Measurements from ENCODE around the gene TIMM23.

TIMM23 gene

DNA sequence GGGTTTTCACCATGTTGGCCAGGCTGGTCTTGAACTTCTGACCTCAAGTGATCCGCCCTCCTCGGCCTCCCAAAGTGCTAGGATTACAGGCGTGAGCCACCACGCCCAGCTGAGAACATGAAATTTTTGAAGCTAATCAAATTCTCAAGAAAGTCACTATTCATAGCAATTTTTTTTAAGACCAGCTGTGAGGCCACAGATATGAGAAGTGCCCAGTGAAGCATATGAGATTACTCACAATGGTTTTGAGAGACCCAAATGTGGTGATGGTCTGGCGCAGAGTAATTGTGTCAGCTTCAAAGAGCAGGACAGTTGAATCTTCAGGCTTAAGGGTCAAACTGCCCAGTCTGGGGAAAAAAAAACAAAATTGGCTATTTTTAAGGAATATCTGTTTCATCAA, 41.9 kb downstream of the TIMM23 start:
- Histone ChIP-seq H3K27ac (ENCODE audit: low read depth, low read length) (no peak overlapping the region), H3K9me3 (ENCODE audit: control insufficient read depth, insufficient read depth, low read length) (no peaks in the 10 kb centered on the region), H3K4me3 (ENCODE audit: low read depth, low read length) (no peak overlapping the region), H3K4me1 (ENCODE audit: control insufficient read depth, insufficient read depth, low read length) (no peaks in the 10 kb centered on the region), H3K27me3 (ENCODE audit: control insufficient read depth, insufficient read depth, low read length) (no peaks in the 10 kb centered on the region), H3K9ac (ENCODE audit: low read depth, low read length) (no peak overlapping the region), H3K36me3 (ENCODE audit: control insufficient read depth, insufficient read depth, low read length) (peaks cover 63% of the 10 kb centered on the region)

DNA sequence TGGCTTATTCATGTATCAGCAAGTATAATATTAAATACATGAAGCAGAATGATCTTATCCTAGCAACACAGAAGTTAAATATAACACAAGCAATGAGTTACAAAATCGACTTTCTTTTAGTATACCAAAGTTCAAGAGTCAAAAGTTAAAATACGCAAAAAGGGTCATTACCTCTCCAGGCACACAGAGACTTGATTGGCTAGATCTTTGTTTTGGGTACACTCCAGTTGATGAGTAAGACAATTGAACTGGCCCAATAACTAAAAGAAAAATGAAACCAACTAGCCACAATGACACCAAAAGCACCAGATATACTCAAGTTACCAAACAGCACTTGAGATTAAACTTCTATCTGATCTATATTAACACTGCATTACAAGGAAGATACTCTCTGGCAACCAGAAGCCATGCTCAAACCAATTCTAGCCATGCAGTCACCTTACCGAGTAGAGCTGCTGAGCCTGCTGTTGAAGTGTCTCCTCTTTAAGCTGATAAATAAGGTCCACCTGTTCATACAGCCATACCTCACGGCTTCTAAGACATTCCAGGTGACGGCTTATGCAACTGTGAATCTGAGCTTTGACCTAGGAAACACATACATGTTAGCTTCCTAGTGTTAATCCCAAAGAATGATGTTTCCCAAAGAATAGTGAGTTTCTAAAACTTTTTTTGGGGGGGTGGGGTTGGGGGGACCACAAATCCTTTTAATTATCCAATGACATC, 42.6 kb downstream of the TIMM23 start:
- Histone ChIP-seq H3K4me3 (ENCODE audit: low read depth, low read length) (no peak overlapping the region), H3K9me3 (ENCODE audit: control insufficient read depth, insufficient read depth, low read length) (no peaks in the 10 kb centered on the region), H3K27me3 (ENCODE audit: control insufficient read depth, insufficient read depth, low read length) (no peaks in the 10 kb centered on the region), H3K36me3 (ENCODE audit: control insufficient read depth, insufficient read depth, low read length) (peaks cover 57% of the 10 kb centered on the region), H3K4me1 (ENCODE audit: control insufficient read depth, insufficient read depth, low read length) (0 out of 2 replicates have a peak, but pooled peaks cover under 1% of the 10 kb centered on the region), H3K27ac (ENCODE audit: low read depth, low read length) (no peak overlapping the region), H3K9ac (ENCODE audit: low read depth, low read length) (no peak overlapping the region)

DNA sequence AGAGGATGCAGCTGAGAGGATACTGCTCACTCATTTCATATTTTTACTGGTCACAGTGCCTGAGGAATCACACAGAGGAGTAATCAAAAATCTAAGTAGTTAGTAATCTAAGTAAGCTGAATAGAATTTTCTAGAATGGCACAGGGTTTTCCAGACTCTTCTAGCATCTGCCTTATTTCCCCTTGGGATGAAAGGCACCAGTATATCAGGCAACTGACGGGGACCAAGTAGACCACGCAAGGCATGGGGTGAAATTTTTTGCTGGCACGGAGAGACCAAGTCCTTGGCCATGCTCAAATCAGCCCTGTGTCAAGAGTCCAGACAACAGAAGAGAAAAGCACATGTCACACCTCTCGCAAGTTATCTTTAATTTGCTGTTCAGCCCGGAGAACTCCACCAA, 43.9 kb downstream of the TIMM23 start:
- Histone ChIP-seq H3K4me1 (ENCODE audit: control insufficient read depth, insufficient read depth, low read length) (peaks cover 14% of the 10 kb centered on the region), H3K36me3 (ENCODE audit: control insufficient read depth, insufficient read depth, low read length) (peaks cover 44% of the 10 kb centered on the region), H3K9me3 (ENCODE audit: control insufficient read depth, insufficient read depth, low read length) (no peaks in the 10 kb centered on the region), H3K27me3 (ENCODE audit: control insufficient read depth, insufficient read depth, low read length) (no peaks in the 10 kb centered on the region), H3K4me3 (ENCODE audit: low read depth, low read length) (no peak overlapping the region), H3K27ac (ENCODE audit: low read depth, low read length) (no peak overlapping the region), H3K9ac (ENCODE audit: low read depth, low read length) (no peak overlapping the region)

DNA sequence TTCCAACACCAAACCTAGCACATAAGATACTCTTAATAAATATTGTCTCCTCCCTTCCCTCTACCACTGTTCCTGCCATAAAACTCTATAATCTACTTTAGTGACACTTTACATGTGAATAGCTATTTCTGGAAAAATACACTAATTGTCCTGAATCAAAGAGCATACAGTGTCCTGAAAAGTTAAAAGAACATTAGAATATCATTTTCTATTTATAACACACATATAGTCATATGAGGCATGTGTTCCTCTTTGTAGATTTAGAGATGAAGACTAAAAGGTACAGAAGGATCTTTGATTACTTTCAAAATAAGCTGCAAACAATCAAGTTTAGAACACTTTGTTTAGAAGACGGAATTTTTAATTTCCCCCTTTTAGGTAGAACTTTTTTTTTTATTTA, 44.5 kb downstream of the TIMM23 start:
- H3K9ac ChIP-seq (ENCODE audit: low read depth, low read length), result no peak overlapping the region
- H3K27me3 ChIP-seq (ENCODE audit: control insufficient read depth, insufficient read depth, low read length), result no peaks in the 10 kb centered on the region
- H3K4me1 ChIP-seq (ENCODE audit: control insufficient read depth, insufficient read depth, low read length), result peaks cover 16% of the 10 kb centered on the region
- peaks cover 44% of the 10 kb centered on the region for H3K36me3 ChIP-seq (ENCODE audit: control insufficient read depth, insufficient read depth, low read length)
- H3K4me3 ChIP-seq (ENCODE audit: low read depth, low read length), result no peak overlapping the region
- no peak overlapping the region for H3K27ac ChIP-seq (ENCODE audit: low read depth, low read length)
- H3K9me3 ChIP-seq (ENCODE audit: control insufficient read depth, insufficient read depth, low read length), result no peaks in the 10 kb centered on the region

DNA sequence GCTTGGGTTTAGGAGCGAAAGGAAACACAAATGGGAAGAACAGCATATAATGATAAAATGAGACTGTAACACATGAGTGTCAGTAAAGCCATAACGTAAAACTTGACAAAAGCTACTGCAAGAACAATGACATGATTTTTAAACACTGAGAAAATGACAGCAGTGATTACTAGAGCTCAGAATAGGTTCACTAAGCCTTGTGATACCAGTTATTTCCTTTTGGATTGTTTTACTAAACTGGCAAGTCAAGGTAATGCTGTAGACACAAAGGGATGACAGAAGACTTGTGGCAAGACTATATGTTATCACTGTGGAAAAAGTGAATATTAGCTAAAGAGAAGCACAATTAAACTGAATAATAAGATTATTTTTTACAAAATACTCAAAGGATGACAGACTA, 45.4 kb downstream of the TIMM23 start:
- Histone ChIP-seq H3K9ac (ENCODE audit: low read depth, low read length) (no peak overlapping the region), H3K4me3 (ENCODE audit: low read depth, low read length) (no peak overlapping the region), H3K36me3 (ENCODE audit: control insufficient read depth, insufficient read depth, low read length) (peaks cover 36% of the 10 kb centered on the region), H3K4me1 (ENCODE audit: control insufficient read depth, insufficient read depth, low read length) (peaks cover 16% of the 10 kb centered on the region), H3K27ac (ENCODE audit: low read depth, low read length) (no peak overlapping the region), H3K9me3 (ENCODE audit: control insufficient read depth, insufficient read depth, low read length) (no peaks in the 10 kb centered on the region), H3K27me3 (ENCODE audit: control insufficient read depth, insufficient read depth, low read length) (no peaks in the 10 kb centered on the region)

DNA sequence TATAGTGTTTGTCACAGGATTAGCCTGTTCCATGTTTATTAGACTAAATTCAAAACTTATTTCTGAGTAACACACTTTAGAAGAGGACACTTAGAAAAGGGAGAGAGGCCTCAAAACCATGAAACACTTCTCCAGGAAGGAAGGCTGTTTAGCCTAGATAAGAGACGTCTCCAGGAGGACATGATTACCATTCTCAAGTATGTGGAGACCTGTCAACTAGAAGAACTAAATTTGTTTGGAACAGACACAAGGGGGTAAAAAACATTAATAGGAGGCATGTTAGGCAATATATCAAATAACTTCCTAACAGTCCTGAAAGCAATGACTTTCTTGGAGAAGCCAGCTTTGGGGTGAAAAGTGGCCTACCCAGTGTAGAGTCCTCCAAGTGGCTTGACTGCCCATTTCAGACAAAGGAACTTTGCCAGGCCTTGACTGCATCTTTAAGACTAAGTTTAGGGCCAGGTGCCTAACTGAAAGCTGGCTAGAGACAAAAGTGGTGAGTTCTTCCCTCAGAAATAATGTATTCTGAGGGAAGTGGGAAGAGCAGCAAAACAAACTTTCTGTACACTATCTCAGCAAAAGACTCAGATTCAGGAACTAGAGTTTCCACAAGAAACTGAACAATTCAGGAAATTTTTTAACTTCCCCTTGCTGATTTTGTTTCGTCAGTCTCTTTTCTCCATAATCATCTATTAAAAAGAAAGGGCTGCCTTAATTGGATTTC, 46.3 kb downstream of the TIMM23 start:
- no peak overlapping the region for H3K4me3 ChIP-seq (ENCODE audit: low read depth, low read length)
- peaks cover 27% of the 10 kb centered on the region for H3K36me3 ChIP-seq (ENCODE audit: control insufficient read depth, insufficient read depth, low read length)
- peaks cover 16% of the 10 kb centered on the region for H3K4me1 ChIP-seq (ENCODE audit: control insufficient read depth, insufficient read depth, low read length)
- no peaks in the 10 kb centered on the region for H3K27me3 ChIP-seq (ENCODE audit: control insufficient read depth, insufficient read depth, low read length)
- H3K27ac ChIP-seq (ENCODE audit: low read depth, low read length), result no peak overlapping the region
- H3K9me3 ChIP-seq (ENCODE audit: control insufficient read depth, insufficient read depth, low read length), result no peaks in the 10 kb centered on the region
- H3K9ac ChIP-seq (ENCODE audit: low read depth, low read length), result no peak overlapping the region

DNA sequence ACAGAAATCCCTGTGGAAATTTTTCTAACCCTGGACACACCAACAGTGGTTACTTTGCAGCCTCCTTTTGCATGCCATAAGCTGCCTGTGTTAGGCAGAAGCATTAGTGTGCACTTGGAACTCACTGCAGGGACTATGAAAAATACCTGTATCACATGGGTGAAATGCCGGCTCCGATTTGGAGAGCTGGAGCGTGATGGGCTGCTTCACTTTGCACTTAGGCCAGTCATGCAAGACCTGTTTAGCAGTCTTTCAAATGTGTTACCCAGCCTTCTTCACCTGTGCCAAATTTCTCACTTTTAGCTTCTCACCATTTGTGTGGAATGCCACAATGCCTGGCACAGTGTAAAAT, 46.9 kb downstream of the TIMM23 start:
- Histone ChIP-seq H3K4me3 (ENCODE audit: low read depth, low read length) (no peak overlapping the region), H3K27ac (ENCODE audit: low read depth, low read length) (no peak overlapping the region), H3K4me1 (ENCODE audit: control insufficient read depth, insufficient read depth, low read length) (peaks cover 16% of the 10 kb centered on the region), H3K9ac (ENCODE audit: low read depth, low read length) (no peak overlapping the region), H3K36me3 (ENCODE audit: control insufficient read depth, insufficient read depth, low read length) (peaks cover 22% of the 10 kb centered on the region), H3K9me3 (ENCODE audit: control insufficient read depth, insufficient read depth, low read length) (no peaks in the 10 kb centered on the region), H3K27me3 (ENCODE audit: control insufficient read depth, insufficient read depth, low read length) (no peaks in the 10 kb centered on the region)

DNA sequence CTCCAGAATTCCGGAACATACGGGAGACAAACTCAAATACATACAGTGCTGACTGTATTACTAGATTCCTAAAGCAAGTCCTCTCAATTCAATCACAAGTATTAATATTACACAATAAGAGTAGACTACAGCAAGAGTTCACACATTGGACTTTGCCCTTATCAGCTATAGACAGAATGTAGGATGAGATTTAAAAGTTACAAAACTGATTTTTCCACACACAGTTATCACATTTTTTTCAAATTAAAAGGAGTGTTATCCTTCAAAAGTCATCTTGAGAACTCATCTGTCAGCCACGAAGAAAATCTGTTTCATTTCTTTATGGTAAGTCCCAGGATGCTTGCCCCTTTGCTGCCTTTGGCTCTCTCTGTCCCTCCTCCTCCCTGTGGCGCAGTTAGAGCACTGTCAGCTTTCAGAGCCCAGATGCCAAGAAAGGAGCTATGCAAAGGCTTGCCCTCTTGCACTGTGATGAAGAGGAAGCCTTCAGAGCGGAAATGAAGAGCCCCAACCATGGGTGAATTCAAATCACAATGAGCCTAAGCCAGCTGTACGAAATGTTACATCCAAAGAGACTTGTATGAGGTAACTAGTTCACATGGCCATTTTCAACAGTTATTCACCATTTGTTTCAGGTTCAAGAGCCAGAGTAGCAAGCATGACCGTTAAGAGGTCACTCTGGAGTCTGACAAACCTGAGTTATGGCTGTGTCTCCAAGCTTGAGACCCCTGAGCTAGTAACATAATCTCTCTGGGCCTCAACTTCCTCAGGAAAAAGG, 47.5 kb downstream of the TIMM23 start:
- Histone ChIP-seq H3K4me1 (ENCODE audit: control insufficient read depth, insufficient read depth, low read length) (peaks cover 16% of the 10 kb centered on the region), H3K9me3 (ENCODE audit: control insufficient read depth, insufficient read depth, low read length) (no peaks in the 10 kb centered on the region), H3K27ac (ENCODE audit: low read depth, low read length) (no peak overlapping the region), H3K9ac (ENCODE audit: low read depth, low read length) (no peak overlapping the region), H3K4me3 (ENCODE audit: low read depth, low read length) (no peak overlapping the region), H3K36me3 (ENCODE audit: control insufficient read depth, insufficient read depth, low read length) (peaks cover 16% of the 10 kb centered on the region), H3K27me3 (ENCODE audit: control insufficient read depth, insufficient read depth, low read length) (no peaks in the 10 kb centered on the region)

DNA sequence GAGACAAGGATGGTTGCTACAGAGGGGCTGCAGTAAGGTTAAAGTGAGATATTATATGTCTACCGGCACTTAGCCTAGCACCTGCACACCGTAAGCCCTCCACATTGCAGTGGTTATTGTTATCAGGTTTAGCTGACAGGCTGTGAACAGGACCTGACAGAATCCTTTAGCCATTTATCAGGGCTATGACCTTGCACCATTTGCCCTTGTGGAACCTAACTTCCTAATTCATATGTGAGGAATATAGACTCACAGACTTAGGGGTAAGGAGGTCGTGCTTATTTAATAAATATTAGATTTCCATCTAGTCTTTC, 48.0 kb downstream of the TIMM23 start:
- Histone ChIP-seq H3K9me3 (ENCODE audit: control insufficient read depth, insufficient read depth, low read length) (no peaks in the 10 kb centered on the region), H3K4me1 (ENCODE audit: control insufficient read depth, insufficient read depth, low read length) (peaks cover 16% of the 10 kb centered on the region), H3K27me3 (ENCODE audit: control insufficient read depth, insufficient read depth, low read length) (no peaks in the 10 kb centered on the region), H3K36me3 (ENCODE audit: control insufficient read depth, insufficient read depth, low read length) (peaks cover 11% of the 10 kb centered on the region), H3K27ac (ENCODE audit: low read depth, low read length) (no peak overlapping the region), H3K9ac (ENCODE audit: low read depth, low read length) (no peak overlapping the region), H3K4me3 (ENCODE audit: low read depth, low read length) (no peak overlapping the region)

DNA sequence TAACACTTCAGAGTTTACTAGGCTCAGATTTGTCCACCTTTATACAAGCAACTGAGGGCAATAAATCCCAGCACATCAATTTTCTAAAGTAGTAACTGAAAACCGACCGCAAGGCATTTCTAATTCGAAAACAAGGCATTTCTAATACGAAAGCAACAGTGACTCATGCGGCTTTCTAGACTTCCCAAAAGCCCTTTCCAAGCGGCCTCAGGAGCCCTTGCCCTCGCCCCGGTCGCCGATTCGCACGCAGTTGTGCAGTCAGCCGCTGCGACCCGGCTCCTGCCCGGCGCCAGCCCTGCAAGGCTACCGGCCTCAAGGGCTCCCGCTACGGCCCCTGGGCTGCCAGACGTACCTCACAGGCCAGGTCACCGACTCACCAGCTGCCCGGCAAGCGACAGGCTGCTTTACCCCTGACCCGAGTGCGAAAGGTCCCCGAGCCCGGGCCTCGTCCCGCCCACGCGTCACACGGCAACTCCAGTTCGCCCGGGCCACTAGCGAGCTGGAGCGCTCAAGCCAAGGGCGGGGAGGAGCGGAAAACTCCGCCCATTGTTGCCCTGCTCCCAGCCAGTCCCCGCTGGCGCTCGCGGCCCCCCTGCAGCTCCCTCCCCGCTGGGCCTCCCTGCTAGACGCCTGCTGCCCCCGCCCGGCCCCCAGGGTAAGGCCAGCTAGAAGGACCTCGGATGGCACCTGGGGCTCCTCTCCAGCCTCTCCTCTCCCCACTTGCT, 50.9 kb downstream of the TIMM23 start:
- Histone ChIP-seq H3K4me3 (ENCODE audit: low read depth, low read length) (peak overlapping the region; percentile 85), H3K27ac (ENCODE audit: low read depth, low read length) (peak overlapping the region; percentile 89), H3K4me1 (ENCODE audit: control insufficient read depth, insufficient read depth, low read length) (peaks cover 16% of the 10 kb centered on the region), H3K27me3 (ENCODE audit: control insufficient read depth, insufficient read depth, low read length) (no peaks in the 10 kb centered on the region), H3K9ac (ENCODE audit: low read depth, low read length) (peak overlapping the region; percentile 68), H3K36me3 (ENCODE audit: control insufficient read depth, insufficient read depth, low read length) (no peaks in the 10 kb centered on the region), H3K9me3 (ENCODE audit: control insufficient read depth, insufficient read depth, low read length) (no peaks in the 10 kb centered on the region)
